ENCODE measurements around the gene BACH2.

GRCh38 chr6:90146921-90147649 lies 149.6 kb downstream of the BACH2 start:
- TF ChIP-seq ERF (CRISPR knock-in tag; IDR thresholded peaks at IDR 0.05) (no peak), TRIM25 (IDR thresholded peaks at IDR 0.05; ENCODE audit: borderline replicate concordance) (no peak), HDAC3 (IDR thresholded peaks at IDR 0.05; ENCODE audit: borderline replicate concordance, partially characterized antibody) (no peak), ARNT (IDR thresholded peaks at IDR 0.05) (no peak), BACH1 (tag; IDR thresholded peaks at IDR 0.05) (no peak), ZNF184 (CRISPR knock-in tag; IDR thresholded peaks at IDR 0.05) (no peak), EZH2 (IDR thresholded peaks at IDR 0.05; ENCODE audit: borderline replicate concordance, low read depth, low read length) (no peak), SNAPC5 (CRISPR knock-in tag; IDR thresholded peaks at IDR 0.05) (no peak), POLR2AphosphoS5 (IDR thresholded peaks at IDR 0.05; ENCODE audit: control insufficient read depth, insufficient read depth, low read depth, low read length) (no peak)

All from K562 (cell line).